ENCODE measurements around the gene HPX. TPM values are rescaled to one million over a fixed set of nuclear protein-coding genes. Genes with fewer than 3 reads are reported as not detected.
"Not testable (repeated sequence)": the region's sequence is repeated elsewhere in the genome, so short reads cannot be mapped to it uniquely, and the experiment has no call there.

HPX gene
- total RNA-seq, 4 donors from 2014 or later: 0.31 to 3.6 TPM; not detected in 2

DNA sequence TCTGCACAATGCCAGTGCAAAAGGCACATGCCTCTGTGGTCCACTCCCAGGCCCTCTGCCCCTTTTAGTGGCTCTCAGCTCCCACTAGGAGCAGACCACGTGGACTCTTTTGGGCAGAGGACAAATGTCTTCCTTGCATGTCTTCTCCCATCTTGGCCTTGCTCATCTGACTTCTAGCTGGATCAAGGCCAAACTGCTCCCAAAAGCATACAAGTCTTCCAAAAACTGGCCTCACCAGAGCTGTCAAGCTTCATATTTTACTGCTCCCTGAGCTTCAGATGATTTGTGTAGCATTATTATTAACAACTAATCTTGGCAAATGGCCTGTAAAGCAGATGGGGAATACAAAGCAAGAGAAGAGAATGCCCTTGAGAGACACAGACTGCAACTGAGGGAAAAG lies 43.6 kb downstream of the HPX start:
- TF ChIP-seq POLR2A (IDR thresholded peaks at IDR 0.05): no peak
- TF ChIP-seq EP300 (IDR thresholded peaks at IDR 0.05): no peak
- no peak for TF ChIP-seq CTCF (IDR thresholded peaks at IDR 0.05)
- no peak for TF ChIP-seq POLR2AphosphoS5 (IDR thresholded peaks at IDR 0.05)
- ATAC-seq: no peak
- no peaks in the 10 kb centered on the region for H3K27me3 ChIP-seq
- H3K4me3 ChIP-seq: no peak overlapping the region
- H3K4me1 ChIP-seq: peaks cover 0 to 16% (median 0%) of the 10 kb centered on the region in 3 donors
- peak overlapping the region in 1 of 4 donors; percentile 17 for H3K27ac ChIP-seq
- WGBS, 2 donors (ENCODE audit: low coverage in 1 of 2): 22 to 33% methylated on average over 1 of the region's 1 CpG
- H3K36me3 ChIP-seq: peaks cover 0 to 85% of the 10 kb centered on the region in 2 donors
- H3K9me3 ChIP-seq: no peaks in the 10 kb centered on the region

- Histone ChIP-seq H3K36me3 (peaks cover 0 to 69% of the 10 kb centered on the region in 2 donors), H3K4me1 (peaks cover 0 to 31% (median 12%) of the 10 kb centered on the region in 3 donors), H3K27me3 (no peaks in the 10 kb centered on the region), H3K4me3 (no peak overlapping the region), H3K27ac (no peak overlapping the region), H3K9me3 (no peaks in the 10 kb centered on the region)
- no peak for ATAC-seq
- WGBS, 2 donors (ENCODE audit: low coverage in 1 of 2): no CpG with 5 or more reads among the region's 16 CpGs
- TF ChIP-seq EP300 (IDR thresholded peaks at IDR 0.05): no peak
- no peak for TF ChIP-seq POLR2A (IDR thresholded peaks at IDR 0.05)
- no peak for TF ChIP-seq POLR2AphosphoS5 (IDR thresholded peaks at IDR 0.05)
Observed at GRCh38 chr11:6395470-6396060, 45.2 kb downstream of the HPX start.

GRCh38 chr11:6393989-6394670 lies 46.7 kb downstream of the HPX start:
- WGBS, 2 donors (ENCODE audit: low coverage in 1 of 2): no CpG with 5 or more reads among the region's 16 CpGs
- Histone ChIP-seq H3K36me3 (peaks cover 0 to 54% of the 10 kb centered on the region in 2 donors), H3K27me3 (no peaks in the 10 kb centered on the region), H3K27ac (no peak overlapping the region), H3K9me3 (no peaks in the 10 kb centered on the region), H3K4me3 (no peak overlapping the region), H3K4me1 (peaks cover 0 to 38% (median 12%) of the 10 kb centered on the region in 3 donors)
- TF ChIP-seq POLR2AphosphoS5 (IDR thresholded peaks at IDR 0.05) (peak; percentile 3), POLR2A (IDR thresholded peaks at IDR 0.05) (no peak), EP300 (IDR thresholded peaks at IDR 0.05) (no peak), CTCF (IDR thresholded peaks at IDR 0.05) (no peak)
- no peak for ATAC-seq

GRCh38 chr11:6392251-6392650 lies 48.5 kb downstream of the HPX start:
- not testable (repeated sequence) for H3K4me3 ChIP-seq, H3K9me3 ChIP-seq, ATAC-seq, H3K27ac ChIP-seq, H3K27me3 ChIP-seq
- peaks cover 0 to 26% (median 12%) of the 10 kb centered on the region in 3 donors for H3K4me1 ChIP-seq
- 83 to 88% methylated on average over 1 to 2 of the region's 4 CpGs for WGBS, 2 donors (ENCODE audit: low coverage in 1 of 2)
- peaks cover 0 to 36% of the 10 kb centered on the region in 2 donors for H3K36me3 ChIP-seq

DNA sequence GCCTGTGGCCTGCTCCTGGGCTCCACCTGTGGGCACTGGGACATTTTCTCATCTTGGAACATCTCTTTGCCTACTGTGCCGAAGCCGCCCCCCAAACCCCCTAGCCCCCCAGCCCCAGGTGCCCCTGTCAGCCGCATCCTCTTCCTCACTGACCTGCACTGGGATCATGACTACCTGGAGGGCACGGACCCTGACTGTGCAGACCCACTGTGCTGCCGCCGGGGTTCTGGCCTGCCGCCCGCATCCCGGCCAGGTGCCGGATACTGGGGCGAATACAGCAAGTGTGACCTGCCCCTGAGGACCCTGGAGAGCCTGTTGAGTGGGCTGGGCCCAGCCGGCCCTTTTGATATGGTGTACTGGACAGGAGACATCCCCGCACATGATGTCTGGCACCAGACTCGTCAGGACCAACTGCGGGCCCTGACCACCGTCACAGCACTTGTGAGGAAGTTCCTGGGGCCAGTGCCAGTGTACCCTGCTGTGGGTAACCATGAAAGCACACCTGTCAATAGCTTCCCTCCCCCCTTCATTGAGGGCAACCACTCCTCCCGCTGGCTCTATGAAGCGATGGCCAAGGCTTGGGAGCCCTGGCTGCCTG lies 49.2 kb downstream of the HPX start:
- Histone ChIP-seq H3K36me3 (peaks cover 0 to 32% of the 10 kb centered on the region in 2 donors), H3K27me3 (no peaks in the 10 kb centered on the region), H3K9me3 (no peaks in the 10 kb centered on the region), H3K4me1 (peaks cover 0 to 22% (median 12%) of the 10 kb centered on the region in 3 donors), H3K27ac (peak overlapping the region in 3 of 4 donors; percentile 91 to 96 (median 93)), H3K4me3 (peak overlapping the region in 1 of 2 donors; percentile 86)
- TF ChIP-seq POLR2AphosphoS5 (IDR thresholded peaks at IDR 0.05) (no peak), EP300 (IDR thresholded peaks at IDR 0.05) (no peak), CTCF (IDR thresholded peaks at IDR 0.05) (no peak)
- ATAC-seq: no peak
- 70% methylated on average over 2 of the region's 18 CpGs; no CpG with 5 or more reads in 1 of the 2 donors for WGBS, 2 donors (ENCODE audit: low coverage in 1 of 2)

Data from gastroesophageal sphincter (tissue), 4 donors.